ENCODE measurements around the gene CCDC146. TPM values are rescaled to one million over a fixed set of nuclear protein-coding genes. Genes with fewer than 3 reads are reported as not detected.

The CCDC146 gene
- polyA plus RNA-seq, 1 donor from 2014 or later, result 13.0 TPM

- Histone ChIP-seq H3K79me2 (replicated peaks; ENCODE audit: insufficient read depth, low read length) (no peaks in the 10 kb centered on the region), H3K9me2 (ENCODE audit: insufficient read depth, low read length) (no peaks in the 10 kb centered on the region), H3K4me2 (ENCODE audit: low read length) (no peak overlapping the region), H3K36me3 (ENCODE audit: insufficient read depth, low read length) (no peaks in the 10 kb centered on the region), H2AFZ (ENCODE audit: low read depth, low read length) (no peak overlapping the region), H3F3A (ENCODE audit: insufficient read depth, low read length, poor library complexity, severe bottlenecking) (no peaks in the 10 kb centered on the region), H3K27ac (ENCODE audit: low read length) (no peak overlapping the region), H3K9ac (ENCODE audit: low read length) (no peak overlapping the region), H4K20me1 (ENCODE audit: insufficient read depth) (no peaks in the 10 kb centered on the region), H3K27me3 (ENCODE audit: insufficient read depth, low read depth, low read length) (no peaks in the 10 kb centered on the region), H3K9me3 (ENCODE audit: low read length) (no peaks in the 10 kb centered on the region), H3K4me3 (ENCODE audit: low read length) (no peak overlapping the region)
- TF ChIP-seq TAF1 (IDR thresholded peaks at IDR 0.05; ENCODE audit: low read depth) (no peak), EP300 (conservative IDR thresholded peaks at IDR 0.05; ENCODE audit: poor library complexity, severe bottlenecking) (no peak), SMC3 (conservative IDR thresholded peaks at IDR 0.05; ENCODE audit: poor library complexity) (no peak), REST (IDR thresholded peaks at IDR 0.05; ENCODE audit: borderline replicate concordance) (no peak), CTCF (IDR thresholded peaks at IDR 0.05; ENCODE audit: poor library complexity, severe bottlenecking) (no peak), EZH2 (IDR thresholded peaks at IDR 0.05; ENCODE audit: borderline replicate concordance, insufficient read depth, low read length, poor library complexity, severe bottlenecking) (no peak), RAD21 (conservative IDR thresholded peaks at IDR 0.05) (no peak), MXI1 (conservative IDR thresholded peaks at IDR 0.05; ENCODE audit: poor library complexity, severe bottlenecking) (no peak)
These were observed 205.7 kb downstream of the CCDC146 start for GRCh38 chr7:77327932-77328628.

GRCh38 chr7:77328669-77329068, 206.3 kb downstream of the CCDC146 start:
- Histone ChIP-seq H3F3A (ENCODE audit: insufficient read depth, low read length, poor library complexity, severe bottlenecking) (no peaks in the 10 kb centered on the region), H3K27ac (ENCODE audit: low read length) (no peak overlapping the region), H3K36me3 (ENCODE audit: insufficient read depth, low read length) (no peaks in the 10 kb centered on the region), H3K9ac (ENCODE audit: low read length) (no peak overlapping the region), H3K9me3 (ENCODE audit: low read length) (no peaks in the 10 kb centered on the region), H3K4me3 (ENCODE audit: low read length) (no peak overlapping the region), H2AFZ (ENCODE audit: low read depth, low read length) (no peak overlapping the region), H3K79me2 (replicated peaks; ENCODE audit: insufficient read depth, low read length) (no peaks in the 10 kb centered on the region), H3K27me3 (ENCODE audit: insufficient read depth, low read depth, low read length) (no peaks in the 10 kb centered on the region), H3K4me2 (ENCODE audit: low read length) (no peak overlapping the region), H4K20me1 (ENCODE audit: insufficient read depth) (no peaks in the 10 kb centered on the region), H3K9me2 (ENCODE audit: insufficient read depth, low read length) (no peaks in the 10 kb centered on the region)
- no peak for TF ChIP-seq POLR2AphosphoS5 (IDR thresholded peaks at IDR 0.05)
- TF ChIP-seq REST (IDR thresholded peaks at IDR 0.05; ENCODE audit: borderline replicate concordance), result no peak
- no peak for TF ChIP-seq RAD21 (conservative IDR thresholded peaks at IDR 0.05)
- TF ChIP-seq TAF1 (IDR thresholded peaks at IDR 0.05; ENCODE audit: low read depth), result no peak
- TF ChIP-seq MXI1 (conservative IDR thresholded peaks at IDR 0.05; ENCODE audit: poor library complexity, severe bottlenecking), result no peak
- no peak for TF ChIP-seq CTCF (IDR thresholded peaks at IDR 0.05; ENCODE audit: poor library complexity, severe bottlenecking)
- TF ChIP-seq EZH2 (IDR thresholded peaks at IDR 0.05; ENCODE audit: borderline replicate concordance, insufficient read depth, low read length, poor library complexity, severe bottlenecking), result no peak
- TF ChIP-seq SMC3 (conservative IDR thresholded peaks at IDR 0.05; ENCODE audit: poor library complexity), result no peak
- no peak for TF ChIP-seq EP300 (conservative IDR thresholded peaks at IDR 0.05; ENCODE audit: poor library complexity, severe bottlenecking)

Measured in neural cell (in vitro differentiated cells).